Measurements from ENCODE around the gene OVOL2. TPM values are rescaled to one million over a fixed set of nuclear protein-coding genes. Genes with fewer than 3 reads are reported as not detected.

OVOL2 gene
- total RNA-seq, 1 donor from 2014 or later = not detected

DNA sequence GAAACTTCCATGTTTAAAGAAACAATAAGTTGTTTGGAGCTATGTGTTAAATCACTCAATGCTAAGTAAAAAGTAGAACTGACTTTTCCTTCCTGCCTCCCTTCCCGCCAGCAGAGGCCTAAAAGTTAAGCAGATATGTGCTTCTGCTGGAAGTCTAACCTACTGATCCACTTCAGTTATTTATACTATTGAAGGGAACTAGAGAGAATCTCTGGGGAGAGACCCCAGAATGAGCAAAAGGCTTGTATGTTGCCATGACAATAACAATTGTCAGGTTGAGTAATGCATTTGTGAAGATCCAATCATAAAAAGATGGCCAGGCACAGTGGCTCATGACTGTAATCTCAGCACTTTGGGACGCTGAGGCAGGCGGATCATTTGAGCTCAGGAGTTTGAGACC is 64.2 kb downstream of the OVOL2 start:
- no peaks in the 10 kb centered on the region for H3K9me3 Mint-ChIP-seq (ENCODE audit: low read depth)
- peaks cover 27% of the 10 kb centered on the region for H3K4me1 Mint-ChIP-seq (ENCODE audit: low read depth)
- no peak for DNase-seq (ENCODE audit: low spot score)
- no peak overlapping the region for H3K4me3 Mint-ChIP-seq (ENCODE audit: unreplicated experiment)
- H3K27ac Mint-ChIP-seq (ENCODE audit: unreplicated experiment) = peak overlapping the region; percentile 38
- peaks cover 1% of the 10 kb centered on the region for H3K36me3 Mint-ChIP-seq (ENCODE audit: low read depth)
- H3K27me3 Mint-ChIP-seq (ENCODE audit: low read depth) = no peaks in the 10 kb centered on the region
- TF ChIP-seq CTCF (IDR thresholded peaks at IDR 0.05) = no peak

DNA sequence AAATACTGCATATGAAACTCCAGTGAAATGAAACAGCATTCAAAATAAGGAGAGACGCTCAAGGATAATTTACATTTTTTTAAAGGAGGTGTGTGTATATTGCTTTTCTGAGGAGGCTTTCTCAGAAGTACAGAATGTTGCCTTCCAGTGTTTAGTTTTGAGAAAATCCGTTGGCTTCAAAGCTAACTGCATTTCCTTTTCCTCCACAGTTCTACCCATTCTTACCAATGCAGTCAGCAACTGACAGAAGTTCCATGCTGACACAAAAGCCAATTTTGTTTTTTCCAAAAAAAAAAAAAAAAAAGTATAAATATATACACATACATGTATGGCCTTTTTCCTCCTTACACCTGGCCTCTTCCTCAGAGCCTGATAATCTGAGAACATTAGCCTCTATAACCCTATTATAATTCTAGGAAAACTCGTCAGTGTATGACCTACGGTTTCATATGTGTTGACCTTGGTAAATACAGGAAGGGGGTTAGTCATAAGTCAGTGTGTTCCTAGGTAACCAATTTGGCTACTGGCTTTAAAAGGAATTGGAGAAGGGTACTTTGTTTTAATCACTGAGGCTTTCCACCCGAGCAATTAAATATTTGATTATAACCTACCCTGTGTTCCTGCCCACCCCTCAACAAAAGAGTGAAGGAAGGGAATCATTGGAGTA is 64.7 kb downstream of the OVOL2 start:
- peak overlapping the region; percentile 38 for H3K27ac Mint-ChIP-seq (ENCODE audit: unreplicated experiment)
- H3K9me3 Mint-ChIP-seq (ENCODE audit: low read depth) = no peaks in the 10 kb centered on the region
- peaks cover 1% of the 10 kb centered on the region for H3K36me3 Mint-ChIP-seq (ENCODE audit: low read depth)
- H3K27me3 Mint-ChIP-seq (ENCODE audit: low read depth) = no peaks in the 10 kb centered on the region
- H3K4me1 Mint-ChIP-seq (ENCODE audit: low read depth) = peaks cover 27% of the 10 kb centered on the region
- no peak for DNase-seq (ENCODE audit: low spot score)
- no peak for TF ChIP-seq CTCF (IDR thresholded peaks at IDR 0.05)
- no peak overlapping the region for H3K4me3 Mint-ChIP-seq (ENCODE audit: unreplicated experiment)

DNA sequence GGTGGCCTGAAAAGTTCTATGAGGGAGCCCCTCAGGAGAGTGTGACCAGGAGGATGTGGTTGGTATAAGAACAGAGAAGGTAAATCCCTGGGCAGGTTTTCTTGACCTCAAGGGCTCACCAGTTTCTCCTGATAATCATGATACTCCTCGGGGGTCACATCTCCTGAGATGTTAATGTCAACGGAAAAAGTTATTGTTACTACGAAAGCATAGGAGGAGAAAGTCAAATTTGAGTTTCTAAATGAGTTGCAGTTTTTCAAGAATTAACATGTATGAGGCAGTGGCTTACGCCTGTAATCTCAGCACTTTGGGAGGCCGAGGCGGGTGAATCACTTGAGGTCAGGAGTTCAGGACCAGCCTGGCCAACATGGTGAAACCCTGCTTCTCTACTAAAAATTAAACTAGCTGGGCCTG is 65.5 kb downstream of the OVOL2 start:
- Mint-ChIP-seq H3K9me3 (ENCODE audit: low read depth) (no peaks in the 10 kb centered on the region), H3K27me3 (ENCODE audit: low read depth) (no peaks in the 10 kb centered on the region), H3K4me3 (ENCODE audit: unreplicated experiment) (no peak overlapping the region), H3K27ac (ENCODE audit: unreplicated experiment) (no peak overlapping the region), H3K4me1 (ENCODE audit: low read depth) (peaks cover 27% of the 10 kb centered on the region), H3K36me3 (ENCODE audit: low read depth) (peaks cover 3% of the 10 kb centered on the region)
- no peak for DNase-seq (ENCODE audit: low spot score)
- no peak for TF ChIP-seq CTCF (IDR thresholded peaks at IDR 0.05)

- Mint-ChIP-seq H3K9me3 (ENCODE audit: low read depth) (no peaks in the 10 kb centered on the region), H3K27ac (ENCODE audit: unreplicated experiment) (no peak overlapping the region), H3K27me3 (ENCODE audit: low read depth) (no peaks in the 10 kb centered on the region), H3K4me1 (ENCODE audit: low read depth) (peaks cover 18% of the 10 kb centered on the region), H3K36me3 (ENCODE audit: low read depth) (peaks cover 3% of the 10 kb centered on the region), H3K4me3 (ENCODE audit: unreplicated experiment) (no peak overlapping the region)
- no peak for TF ChIP-seq CTCF (IDR thresholded peaks at IDR 0.05)
- no peak for DNase-seq (ENCODE audit: low spot score)
Observed at GRCh38 chr20:17990278-17990972, 67.3 kb downstream of the OVOL2 start.

DNA sequence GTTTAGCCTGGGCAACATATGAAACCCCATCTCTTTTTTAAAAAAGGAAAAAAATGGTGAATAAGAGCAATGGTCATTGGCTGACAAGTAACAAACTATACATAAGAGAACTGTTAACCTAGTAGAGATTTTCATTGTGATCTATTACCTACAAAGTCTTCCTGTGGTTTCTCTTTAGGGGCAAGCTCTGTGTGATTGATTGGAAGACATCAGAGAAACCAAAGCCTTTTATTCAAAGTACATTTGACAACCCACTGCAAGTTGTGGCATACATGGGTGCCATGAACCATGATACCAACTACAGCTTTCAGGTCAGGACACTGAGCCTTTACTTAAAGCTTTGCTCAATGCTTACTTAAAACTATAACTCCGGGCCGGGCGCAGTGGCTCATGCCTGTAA is 69.7 kb downstream of the OVOL2 start:
- Mint-ChIP-seq H3K4me3 (ENCODE audit: unreplicated experiment) (no peak overlapping the region), H3K9me3 (ENCODE audit: low read depth) (no peaks in the 10 kb centered on the region), H3K27me3 (ENCODE audit: low read depth) (no peaks in the 10 kb centered on the region), H3K27ac (ENCODE audit: unreplicated experiment) (no peak overlapping the region), H3K36me3 (ENCODE audit: low read depth) (peaks cover 3% of the 10 kb centered on the region), H3K4me1 (ENCODE audit: low read depth) (peaks cover 10% of the 10 kb centered on the region)
- no peak for TF ChIP-seq CTCF (IDR thresholded peaks at IDR 0.05)
- no peak for DNase-seq (ENCODE audit: low spot score)

All from chondrocyte (in vitro differentiated cells).